Upper lobe of left lung (tissue), 4 donors: ENCODE results near the gene TMEM181.

Experiments
- CTCF ChIP-seq, 6 experiments: fragments of 450-650 bp in 4 of 6; fragments of 200-600 bp in 2 of 6; sonication (generic) in 2 of 6; IDR thresholded peaks; one replicate each; pipeline ENCODE4 v1.5.1; 2016 to 2019; ENCODE audit warnings: antibody characterized with exemption in 6 of 6
- EP300 ChIP-seq, 4 donors: sonication (generic); formaldehyde crosslinking; IDR thresholded peaks; one replicate each; pipeline ENCODE4 v1.5.1; 2017; ENCODE audit warnings: antibody characterized with exemption in 4 of 4, control low read depth in 2 of 4
- POLR2A ChIP-seq, 4 donors: fragments of 450-650 bp; IDR thresholded peaks; one replicate each; pipeline ENCODE4 v1.5.1; 2016 to 2017; ENCODE audit warnings: antibody characterized with exemption in 4 of 4, mild to moderate bottlenecking in 2 of 4
- POLR2AphosphoS5 ChIP-seq, 2 donors: sonication (generic); formaldehyde crosslinking; IDR thresholded peaks; one replicate each; pipeline ENCODE4 v1.5.1; 2017; ENCODE audit warnings: antibody characterized with exemption in 2 of 2

- no peak for TF ChIP-seq CTCF (IDR thresholded peaks at IDR 0.05)
- TF ChIP-seq POLR2A (IDR thresholded peaks at IDR 0.05), result no peak
- no peak for TF ChIP-seq EP300 (IDR thresholded peaks at IDR 0.05)
- no peak for TF ChIP-seq POLR2AphosphoS5 (IDR thresholded peaks at IDR 0.05)
Measured at GRCh38 chr6:158621694-158622544, 62.0 kb downstream of the TMEM181 start.
